Hepatocyte (in vitro differentiated cells): ENCODE data around the gene GPRIN3.

Source experiments
- CTCF ChIP-seq: fragments of 200-600 bp; sonication (generic); IDR thresholded peaks from 2 replicates; pipeline ENCODE4 v1.5.1; 2016; ENCODE audit warnings: antibody characterized with exemption, mild to moderate bottlenecking; ENCODE audit not compliant: poor library complexity
- EZH2 ChIP-seq: fragments of 200-600 bp; sonication (generic); IDR thresholded peaks from 2 replicates; pipeline ENCODE4 v1.6.1; 2016; ENCODE audit warnings: antibody characterized with exemption, mild to moderate bottlenecking, borderline replicate concordance
- EZH2phosphoT487 ChIP-seq: fragments of 200-600 bp; sonication (generic); IDR thresholded peaks from one replicate; pipeline ENCODE4 v1.6.1; 2018; ENCODE audit warnings: antibody characterized with exemption, mild to moderate bottlenecking, low read depth, moderate library complexity; ENCODE audit not compliant: unreplicated experiment, severe bottlenecking

- TF ChIP-seq CTCF (no peak), EZH2phosphoT487 (no peak), EZH2 (no peak)
Observed at GRCh38 chr4:89300060-89300459, 7.5 kb downstream of the GPRIN3 start.
